Rectal smooth muscle tissue (tissue), 1 donor: ENCODE data around the gene SMARCD2.
"Not testable (repeated sequence)": the region's sequence is repeated elsewhere in the genome, so short reads cannot be mapped to it uniquely, and the experiment has no call there.

Experiments used
- H3K27ac ChIP-seq: one replicate; pipeline ENCODE4 v1.7.0; 2013; ENCODE audit warnings: low read depth, low read length, inconsistent platforms
- H3K27me3 ChIP-seq: one replicate; pipeline ENCODE4 v1.7.0; 2013; ENCODE audit warnings: low read length; ENCODE audit not compliant: control insufficient read depth, insufficient read depth
- H3K36me3 ChIP-seq: one replicate; pipeline ENCODE4 v1.7.0; 2013; ENCODE audit warnings: low read length; ENCODE audit not compliant: control insufficient read depth, insufficient read depth
- H3K4me1 ChIP-seq: one replicate; pipeline ENCODE4 v1.7.0; 2013; ENCODE audit warnings: low read length; ENCODE audit not compliant: control insufficient read depth, insufficient read depth
- H3K4me3 ChIP-seq: one replicate; pipeline ENCODE4 v1.7.0; 2013; ENCODE audit warnings: low read length
- H3K9ac ChIP-seq: one replicate; pipeline ENCODE4 v1.7.0; 2013; ENCODE audit warnings: low read length

Gene SMARCD2

GRCh38 chr17:63871646-63872365, 29.3 kb upstream of the SMARCD2 start:
- H3K27me3 ChIP-seq, H3K4me1 ChIP-seq, H3K27ac ChIP-seq, H3K9ac ChIP-seq, H3K36me3 ChIP-seq, H3K4me3 ChIP-seq: not testable (repeated sequence)

DNA sequence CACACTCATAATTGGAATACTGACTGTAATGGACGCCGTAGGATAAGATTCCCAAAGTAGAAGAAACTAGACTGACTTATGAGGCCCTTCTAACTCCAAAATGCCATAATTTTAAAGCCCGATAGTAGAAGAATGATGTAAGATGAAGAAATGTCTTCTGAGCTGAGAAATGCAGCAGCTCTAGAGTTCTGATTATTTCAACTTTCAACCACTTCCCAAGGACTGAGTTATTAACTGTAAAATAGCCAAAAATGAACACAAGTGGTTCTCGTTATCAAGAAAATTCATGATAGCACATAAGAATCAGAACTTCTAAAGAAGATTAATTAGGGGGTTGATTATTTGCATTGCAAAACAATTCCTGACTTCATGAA, 27.8 kb upstream of the SMARCD2 start:
- H3K4me1 ChIP-seq, H3K27ac ChIP-seq, H3K27me3 ChIP-seq, H3K4me3 ChIP-seq, H3K9ac ChIP-seq, H3K36me3 ChIP-seq: not testable (repeated sequence)

DNA sequence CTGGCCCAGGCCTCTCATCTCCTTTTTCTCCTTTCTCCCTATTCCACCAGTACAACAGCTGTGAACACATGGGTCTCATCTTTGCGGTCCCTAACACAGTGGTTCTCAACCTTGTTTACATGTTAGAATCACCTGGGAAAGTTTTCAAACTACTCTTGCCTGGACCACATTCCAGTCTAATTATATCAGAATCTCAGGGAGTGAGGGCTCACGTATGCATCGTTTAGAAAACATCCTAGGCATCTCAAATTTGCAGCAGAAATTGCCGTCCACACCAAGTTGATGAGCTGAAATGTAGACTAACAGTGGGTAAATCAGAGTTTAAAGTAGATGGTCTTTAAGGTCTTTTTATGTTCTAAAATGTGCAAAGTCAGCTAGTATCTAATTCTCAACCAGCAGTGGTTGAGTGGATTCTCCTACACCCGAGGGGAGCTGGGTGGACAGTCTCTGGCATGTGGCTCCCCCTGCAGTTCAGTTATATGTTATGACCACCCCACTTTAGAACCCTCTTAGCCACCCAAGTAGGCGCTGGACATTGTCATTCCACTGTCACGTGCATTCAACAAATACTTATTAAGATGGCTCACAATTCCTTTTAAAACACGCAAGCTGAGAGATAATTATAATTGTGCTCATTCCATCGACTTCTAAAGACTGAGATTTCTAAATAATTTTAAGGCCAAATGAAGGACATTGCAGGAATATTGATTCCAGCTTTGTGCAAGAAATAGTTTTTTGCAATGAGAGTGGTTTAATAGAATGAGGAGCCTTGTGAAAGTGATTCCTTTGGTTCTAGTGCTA, 27.2 kb upstream of the SMARCD2 start:
- not testable (repeated sequence) for H3K9ac ChIP-seq, H3K36me3 ChIP-seq, H3K4me1 ChIP-seq, H3K27me3 ChIP-seq, H3K27ac ChIP-seq, H3K4me3 ChIP-seq

DNA sequence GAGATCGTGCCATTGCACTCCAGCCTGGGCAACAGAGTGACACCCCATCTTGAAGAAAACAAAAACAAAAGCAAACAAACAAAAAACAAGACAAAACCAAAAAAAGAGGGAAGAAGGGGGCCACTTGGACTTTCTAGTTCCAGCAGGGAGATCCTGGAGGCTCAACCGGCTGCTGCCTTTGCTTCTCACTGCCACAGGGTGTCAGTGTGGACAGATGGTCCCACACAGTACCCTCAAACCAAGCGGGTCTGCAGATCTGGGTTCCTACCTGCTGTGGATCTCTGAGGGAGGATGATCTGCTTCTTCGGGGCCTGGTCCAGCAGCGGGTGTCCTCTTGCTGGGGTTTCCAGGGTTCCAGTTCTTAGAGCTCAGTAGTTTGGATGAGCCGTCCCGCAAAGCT, 24.1 kb upstream of the SMARCD2 start:
- H3K27me3 ChIP-seq, H3K36me3 ChIP-seq, H3K9ac ChIP-seq, H3K27ac ChIP-seq, H3K4me3 ChIP-seq, H3K4me1 ChIP-seq: not testable (repeated sequence)

DNA sequence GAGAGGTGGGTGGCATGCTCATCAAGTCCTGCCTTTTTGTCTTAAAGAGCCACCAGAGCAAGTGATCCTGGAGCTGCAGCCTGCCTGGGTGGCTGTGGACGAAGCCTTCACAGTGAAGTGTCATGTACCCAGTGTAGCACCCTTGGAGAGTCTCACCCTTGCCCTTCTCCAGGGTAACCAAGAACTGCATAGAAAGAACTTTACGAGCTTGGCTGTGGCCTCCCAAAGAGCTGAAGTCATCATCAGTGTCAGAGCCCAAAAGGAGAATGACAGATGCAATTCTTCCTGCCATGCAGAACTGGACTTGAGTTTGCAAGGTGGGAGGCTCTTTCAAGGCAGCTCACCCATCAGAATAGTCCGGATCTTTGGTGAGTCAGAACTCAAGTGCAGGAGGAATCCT, 16.8 kb upstream of the SMARCD2 start:
- no peak overlapping the region for H3K4me3 ChIP-seq
- H3K27ac ChIP-seq, result no peak overlapping the region
- H3K9ac ChIP-seq, result no peak overlapping the region
- no peaks in the 10 kb centered on the region for H3K36me3 ChIP-seq
- H3K27me3 ChIP-seq, result no peaks in the 10 kb centered on the region
- H3K4me1 ChIP-seq, result no peaks in the 10 kb centered on the region

GRCh38 chr17:63856425-63856824, 13.9 kb upstream of the SMARCD2 start:
- not testable (repeated sequence) for H3K4me1 ChIP-seq, H3K27ac ChIP-seq, H3K9ac ChIP-seq, H3K36me3 ChIP-seq, H3K4me3 ChIP-seq, H3K27me3 ChIP-seq

GRCh38 chr17:63855185-63855584, 12.7 kb upstream of the SMARCD2 start:
- Histone ChIP-seq H3K9ac (no peak overlapping the region), H3K36me3 (no peaks in the 10 kb centered on the region), H3K27me3 (no peaks in the 10 kb centered on the region), H3K27ac (no peak overlapping the region), H3K4me3 (no peak overlapping the region), H3K4me1 (no peaks in the 10 kb centered on the region)

DNA sequence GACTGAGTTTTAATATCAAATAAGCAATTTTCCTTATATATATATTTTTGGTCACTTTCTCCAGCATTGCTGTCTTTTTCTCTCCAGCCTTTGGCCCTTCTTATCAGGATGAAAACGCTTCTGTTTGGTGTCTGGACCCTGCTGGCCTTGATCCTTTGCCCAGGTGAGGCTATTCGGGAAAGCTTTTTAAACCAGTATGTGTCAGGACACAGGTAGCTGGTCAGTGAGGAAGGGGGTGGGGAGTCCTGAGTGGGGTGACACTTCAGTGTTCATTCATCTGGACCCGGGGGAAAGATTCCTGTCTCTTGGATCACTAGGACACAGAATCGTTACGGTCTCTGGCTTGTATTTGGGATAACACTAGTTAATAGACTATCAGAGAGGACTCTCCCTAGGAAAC, 12.2 kb upstream of the SMARCD2 start:
- Histone ChIP-seq H3K27me3 (no peaks in the 10 kb centered on the region), H3K27ac (no peak overlapping the region), H3K9ac (no peak overlapping the region), H3K4me3 (no peak overlapping the region), H3K4me1 (no peaks in the 10 kb centered on the region), H3K36me3 (no peaks in the 10 kb centered on the region)

DNA sequence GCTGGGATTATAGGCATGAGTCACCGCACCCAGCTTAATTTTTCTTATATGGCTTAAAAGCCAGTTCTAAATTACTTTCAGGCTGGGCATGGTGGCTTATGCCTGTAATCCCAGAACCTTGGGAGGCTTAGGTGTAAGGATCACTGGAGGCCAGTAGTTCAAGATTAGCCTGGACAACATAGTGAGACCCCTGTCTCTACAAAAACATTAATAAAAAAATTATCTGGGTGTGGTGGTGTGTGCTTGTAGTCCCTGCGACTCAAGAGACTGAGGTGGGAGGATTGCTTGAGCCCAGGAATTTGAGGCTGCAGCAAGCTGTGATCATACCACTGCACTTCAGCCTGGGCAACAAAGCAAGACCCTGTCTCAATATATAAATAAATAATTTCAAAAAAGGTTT, 10.8 kb upstream of the SMARCD2 start:
- Histone ChIP-seq H3K36me3 (no peaks in the 10 kb centered on the region), H3K4me3 (no peak overlapping the region), H3K4me1 (no peaks in the 10 kb centered on the region), H3K27me3 (no peaks in the 10 kb centered on the region), H3K9ac (no peak overlapping the region), H3K27ac (no peak overlapping the region)

- Histone ChIP-seq H3K9ac (no peak overlapping the region), H3K27ac (no peak overlapping the region), H3K4me3 (no peak overlapping the region), H3K27me3 (no peaks in the 10 kb centered on the region), H3K4me1 (no peaks in the 10 kb centered on the region), H3K36me3 (no peaks in the 10 kb centered on the region)
Observed at GRCh38 chr17:63850401-63850800, 7.9 kb upstream of the SMARCD2 start.

DNA sequence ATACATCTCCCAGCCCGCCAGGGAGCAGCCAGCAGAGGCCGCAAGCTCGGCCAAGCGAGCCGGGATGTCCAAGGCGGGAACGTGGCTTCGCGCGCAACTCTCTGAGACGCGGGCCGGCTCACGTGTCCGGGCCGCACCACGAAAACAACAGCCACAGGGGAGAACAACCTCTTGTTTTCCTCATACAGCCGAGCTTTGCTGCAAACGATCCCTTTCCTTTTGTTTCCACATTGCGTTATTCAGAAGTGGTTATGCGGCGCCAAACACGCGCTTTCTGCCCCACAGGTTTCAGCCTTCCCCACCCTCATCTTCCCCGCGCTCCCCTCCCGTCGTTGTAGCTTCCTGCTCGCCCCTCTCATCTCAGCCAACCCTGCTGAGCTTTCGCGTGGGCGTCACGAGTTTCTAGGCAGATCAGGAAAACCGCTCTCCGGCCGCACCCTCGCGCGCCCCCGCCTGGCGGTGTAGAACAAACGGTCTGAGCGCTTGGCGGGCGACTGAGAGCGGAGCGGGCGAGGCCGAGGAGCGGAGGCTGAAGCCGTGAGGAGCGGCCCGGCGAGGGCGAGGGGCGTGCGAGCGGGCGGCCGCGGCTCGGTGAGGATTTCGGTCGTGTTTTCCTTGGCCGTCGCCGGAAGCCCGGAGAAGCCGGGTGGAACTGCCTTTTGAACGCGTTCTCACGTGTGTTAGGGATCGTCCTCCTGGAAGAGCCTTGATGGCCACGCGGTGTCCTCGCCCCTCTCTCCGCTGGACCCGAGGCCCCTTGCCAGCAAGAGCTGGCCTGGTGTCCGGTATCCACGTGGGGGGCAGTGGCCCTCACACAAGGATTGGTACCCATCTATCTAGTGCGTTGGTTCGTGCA, 6.6 kb upstream of the SMARCD2 start:
- no peak overlapping the region for H3K9ac ChIP-seq
- H3K4me3 ChIP-seq, result peak overlapping the region; percentile 64
- H3K4me1 ChIP-seq, result no peaks in the 10 kb centered on the region
- H3K27ac ChIP-seq, result peak overlapping the region; percentile 50
- H3K27me3 ChIP-seq, result no peaks in the 10 kb centered on the region
- H3K36me3 ChIP-seq, result no peaks in the 10 kb centered on the region

GRCh38 chr17:63847525-63848249, 5.2 kb upstream of the SMARCD2 start:
- Histone ChIP-seq H3K27ac (peak overlapping the region; percentile 44), H3K4me3 (no peak overlapping the region), H3K27me3 (no peaks in the 10 kb centered on the region), H3K9ac (no peak overlapping the region), H3K36me3 (no peaks in the 10 kb centered on the region), H3K4me1 (no peaks in the 10 kb centered on the region)
